Muscle layer of duodenum (tissue), 2 donors: ENCODE results near the gene PRDX6.
"Not testable (repeated sequence)": the region's sequence is repeated elsewhere in the genome, so short reads cannot be mapped to it uniquely, and the experiment has no call there.

ENCODE experiments used
- H3K27ac ChIP-seq: one replicate; pipeline ENCODE4 v1.7.0; 2013; ENCODE audit warnings: mild to moderate bottlenecking, low read length
- H3K27me3 ChIP-seq: one replicate; pipeline ENCODE4 v1.7.0; 2013; ENCODE audit warnings: low read depth, mild to moderate bottlenecking, control low read depth, low read length
- H3K36me3 ChIP-seq, 2 donors: one replicate each; pipeline ENCODE4 v1.7.0; 2013; ENCODE audit warnings: low read length in 2 of 2, control low read depth in 1 of 2, mild to moderate bottlenecking in 1 of 2; ENCODE audit not compliant: insufficient read depth in 2 of 2, control insufficient read depth in 1 of 2
- H3K4me1 ChIP-seq, 2 donors: one replicate each; pipeline ENCODE4 v1.7.0; 2013; ENCODE audit warnings: low read length in 2 of 2, mild to moderate bottlenecking in 2 of 2, control low read depth in 1 of 2, moderate library complexity in 1 of 2; ENCODE audit not compliant: insufficient read depth in 2 of 2, control insufficient read depth in 1 of 2
- H3K4me3 ChIP-seq, 2 donors: one replicate each; pipeline ENCODE4 v1.7.0; 2013; ENCODE audit warnings: low read length in 2 of 2, low read depth in 1 of 2, mild to moderate bottlenecking in 1 of 2
- H3K9me3 ChIP-seq, 2 donors: one replicate each; pipeline ENCODE4 v1.7.0; 2013; ENCODE audit warnings: low read length in 2 of 2, control low read depth in 1 of 2, mild to moderate bottlenecking in 1 of 2; ENCODE audit not compliant: control insufficient read depth in 1 of 2
- donor health status: healthy.

PRDX6 gene

GRCh38 chr1:173482683-173483082 lies 5.5 kb downstream of the PRDX6 start:
- Histone ChIP-seq H3K4me3 (no peak overlapping the region), H3K36me3 (peaks cover 57 to 65% of the 10 kb centered on the region in 2 donors), H3K27ac (no peak overlapping the region), H3K4me1 (peaks cover 20 to 27% of the 10 kb centered on the region in 2 donors), H3K27me3 (no peaks in the 10 kb centered on the region), H3K9me3 (no peaks in the 10 kb centered on the region)

GRCh38 chr1:173484276-173484675 lies 7.1 kb downstream of the PRDX6 start:
- Histone ChIP-seq H3K36me3 (peaks cover 72 to 81% of the 10 kb centered on the region in 2 donors), H3K4me1 (peaks cover 10 to 16% of the 10 kb centered on the region in 2 donors), H3K9me3 (no peaks in the 10 kb centered on the region), H3K27me3 (no peaks in the 10 kb centered on the region), H3K27ac (no peak overlapping the region), H3K4me3 (no peak overlapping the region)

- Histone ChIP-seq H3K36me3 (peaks cover 73 to 90% of the 10 kb centered on the region in 2 donors), H3K27me3 (no peaks in the 10 kb centered on the region), H3K9me3 (no peaks in the 10 kb centered on the region), H3K4me3 (no peak overlapping the region), H3K4me1 (peaks cover 0 to 4% of the 10 kb centered on the region in 2 donors), H3K27ac (no peak overlapping the region)
These were observed 8.3 kb downstream of the PRDX6 start for GRCh38 chr1:173485401-173485800.

- H3K36me3 ChIP-seq = peaks cover 52 to 67% of the 10 kb centered on the region in 2 donors
- H3K4me1 ChIP-seq = no peaks in the 10 kb centered on the region
- H3K4me3 ChIP-seq = no peak overlapping the region
- H3K9me3 ChIP-seq = no peaks in the 10 kb centered on the region
- no peaks in the 10 kb centered on the region for H3K27me3 ChIP-seq
- H3K27ac ChIP-seq = no peak overlapping the region
These were observed 10.9 kb downstream of the PRDX6 start for GRCh38 chr1:173488001-173488400.

GRCh38 chr1:173489149-173489600 lies 12.0 kb downstream of the PRDX6 start:
- H3K27ac ChIP-seq = no peak overlapping the region
- H3K4me3 ChIP-seq = no peak overlapping the region
- H3K36me3 ChIP-seq = peaks cover 50 to 59% of the 10 kb centered on the region in 2 donors
- H3K4me1 ChIP-seq = no peaks in the 10 kb centered on the region
- no peaks in the 10 kb centered on the region for H3K27me3 ChIP-seq
- H3K9me3 ChIP-seq = no peaks in the 10 kb centered on the region

GRCh38 chr1:173489929-173490328 lies 12.8 kb downstream of the PRDX6 start:
- Histone ChIP-seq H3K27me3 (no peaks in the 10 kb centered on the region), H3K9me3 (no peaks in the 10 kb centered on the region), H3K36me3 (peaks cover 43 to 53% of the 10 kb centered on the region in 2 donors), H3K27ac (no peak overlapping the region), H3K4me3 (no peak overlapping the region), H3K4me1 (no peaks in the 10 kb centered on the region)

GRCh38 chr1:173491508-173491907 lies 14.4 kb downstream of the PRDX6 start:
- H3K36me3 ChIP-seq = peaks cover 27 to 37% of the 10 kb centered on the region in 2 donors
- no peaks in the 10 kb centered on the region for H3K9me3 ChIP-seq
- H3K4me1 ChIP-seq = no peaks in the 10 kb centered on the region
- no peak overlapping the region for H3K4me3 ChIP-seq
- H3K27me3 ChIP-seq = no peaks in the 10 kb centered on the region
- H3K27ac ChIP-seq = no peak overlapping the region

GRCh38 chr1:173493125-173493524 lies 16.0 kb downstream of the PRDX6 start:
- not testable (repeated sequence) for H3K4me1 ChIP-seq, H3K27ac ChIP-seq, H3K4me3 ChIP-seq, H3K9me3 ChIP-seq, H3K27me3 ChIP-seq
- peaks cover 11 to 21% of the 10 kb centered on the region in 2 donors for H3K36me3 ChIP-seq

- Histone ChIP-seq H3K27me3 (no peaks in the 10 kb centered on the region), H3K36me3 (no peaks in the 10 kb centered on the region), H3K4me3 (no peak overlapping the region), H3K4me1 (no peaks in the 10 kb centered on the region), H3K9me3 (no peaks in the 10 kb centered on the region), H3K27ac (no peak overlapping the region)
These were observed 18.6 kb downstream of the PRDX6 start for GRCh38 chr1:173495609-173496267.

- Histone ChIP-seq H3K4me3 (no peak overlapping the region), H3K36me3 (no peaks in the 10 kb centered on the region), H3K9me3 (no peaks in the 10 kb centered on the region), H3K27me3 (no peaks in the 10 kb centered on the region), H3K4me1 (no peaks in the 10 kb centered on the region), H3K27ac (no peak overlapping the region)
These were observed 19.7 kb downstream of the PRDX6 start for GRCh38 chr1:173496757-173497320.

GRCh38 chr1:173499729-173500128 lies 22.6 kb downstream of the PRDX6 start:
- Histone ChIP-seq H3K9me3 (no peaks in the 10 kb centered on the region), H3K27me3 (no peaks in the 10 kb centered on the region), H3K27ac (no peak overlapping the region), H3K36me3 (no peaks in the 10 kb centered on the region), H3K4me1 (no peaks in the 10 kb centered on the region), H3K4me3 (no peak overlapping the region)

- Histone ChIP-seq H3K4me1 (no peaks in the 10 kb centered on the region), H3K27me3 (no peaks in the 10 kb centered on the region), H3K9me3 (no peaks in the 10 kb centered on the region), H3K36me3 (no peaks in the 10 kb centered on the region), H3K4me3 (no peak overlapping the region), H3K27ac (no peak overlapping the region)
These were observed 25.0 kb downstream of the PRDX6 start for GRCh38 chr1:173502104-173502503.
